ENCODE results near the gene PRKRIP1.

PRKRIP1 gene

GRCh38 chr7:102426268-102427018, 30.3 kb downstream of the PRKRIP1 start:
- Histone ChIP-seq H3K4me3 (no peak overlapping the region), H3K27ac (peak overlapping the region in 1 of 2 donors; percentile 48)
- DNase-seq (ENCODE audit: low spot score), result no peak
- TF ChIP-seq CTCF (IDR thresholded peaks at IDR 0.05), result no peak

- H3K4me3 ChIP-seq, result no peak overlapping the region
- H3K27ac ChIP-seq, result peak overlapping the region in 1 of 2 donors; percentile 48
- no peak for DNase-seq (ENCODE audit: low spot score)
- no peak for TF ChIP-seq CTCF (IDR thresholded peaks at IDR 0.05)
Measured at GRCh38 chr7:102427019-102427405, 30.8 kb downstream of the PRKRIP1 start.

GRCh38 chr7:102429141-102429899, 33.2 kb downstream of the PRKRIP1 start:
- Histone ChIP-seq H3K27ac (no peak overlapping the region), H3K4me3 (no peak overlapping the region)
- DNase-seq (ENCODE audit: low spot score), result no peak
- TF ChIP-seq CTCF (IDR thresholded peaks at IDR 0.05), result no peak

GRCh38 chr7:102431617-102432298, 35.6 kb downstream of the PRKRIP1 start:
- no peak for DNase-seq (ENCODE audit: low spot score)
- Histone ChIP-seq H3K4me3 (no peak overlapping the region), H3K27ac (peak overlapping the region in 1 of 2 donors; percentile 48)

GRCh38 chr7:102432442-102433218, 36.5 kb downstream of the PRKRIP1 start:
- no peak for TF ChIP-seq CTCF (IDR thresholded peaks at IDR 0.05)

More at GRCh38 chr7:102431617-102432298, 35.6 kb downstream of the PRKRIP1 start:
- TF ChIP-seq CTCF (IDR thresholded peaks at IDR 0.05), result no peak

GRCh38 chr7:102433219-102434038, 37.3 kb downstream of the PRKRIP1 start, which contains the start of gene ORAI2:
ORAI2 (plus strand) TSS chr7:102433575; CDS start chr7:102438957, 5,382 bp downstream.
- peak within 1 kb of the TSS; percentile 62 to 87 for H3K27ac ChIP-seq
- H3K4me3 ChIP-seq, result peak within 1 kb of the TSS; percentile 99
- TF ChIP-seq CTCF (IDR thresholded peaks at IDR 0.05), result no peak
- peak; percentile 79 for DNase-seq (ENCODE audit: low spot score)

More at GRCh38 chr7:102432442-102433218, 36.5 kb downstream of the PRKRIP1 start:
- Histone ChIP-seq H3K4me3 (peak overlapping the region; percentile 99), H3K27ac (peak overlapping the region; percentile 38 to 87)
- no peak for DNase-seq (ENCODE audit: low spot score)
